ENCODE measurements around the gene TFPT.

The TFPT gene

DNA sequence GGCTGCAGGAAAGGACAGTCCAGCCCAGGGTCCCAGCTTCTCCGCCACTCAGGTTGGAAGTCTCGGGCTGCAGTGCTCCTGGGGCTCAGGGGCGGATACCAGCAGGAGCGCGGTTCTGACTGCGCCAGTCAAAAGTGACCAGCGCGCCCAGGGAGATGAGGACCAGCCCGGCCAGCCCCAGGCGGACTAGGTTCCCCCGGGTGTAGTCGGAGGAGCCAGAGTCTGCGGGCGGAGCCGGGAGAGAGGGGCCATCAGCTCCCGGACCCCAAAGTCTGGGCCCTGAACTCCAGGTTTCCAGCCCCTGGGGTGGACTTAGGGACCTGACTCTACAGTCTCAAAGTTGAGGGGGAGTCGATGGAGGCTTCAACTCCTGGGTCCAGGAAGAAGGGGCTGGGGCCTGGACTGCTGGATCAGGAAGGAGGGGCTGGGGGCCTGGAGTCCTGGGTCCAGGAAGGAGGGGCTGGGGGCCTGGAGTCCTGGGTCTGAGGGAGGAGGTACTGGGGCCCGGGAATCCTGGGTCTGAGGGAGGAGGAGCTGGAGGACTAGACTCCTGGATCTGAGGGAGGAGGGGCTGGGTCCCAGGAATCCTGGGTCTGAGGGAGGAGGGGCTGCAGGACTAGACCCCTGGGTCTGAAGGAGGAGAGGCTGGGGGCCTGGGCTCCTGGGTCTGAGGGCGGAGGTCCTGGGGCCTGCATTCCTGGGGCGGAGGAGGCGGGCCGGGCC lies 20.2 kb downstream of the TFPT start:
- Histone ChIP-seq H3K79me2 (ENCODE audit: insufficient read depth, low read length) (no peaks in the 10 kb centered on the region), H3K9me3 (ENCODE audit: insufficient read depth, low read length, severe bottlenecking) (no peaks in the 10 kb centered on the region), H3K4me1 (ENCODE audit: insufficient read depth, low read length) (no peaks in the 10 kb centered on the region), H3K27me3 (ENCODE audit: insufficient read depth, low read length, poor library complexity) (no peaks in the 10 kb centered on the region), H3K4me3 (ENCODE audit: low read depth in 1 of 2, low read length in 2 of 2) (no peak overlapping the region), H3K4me2 (ENCODE audit: insufficient read depth, low read length) (no peak overlapping the region), H2AFZ (ENCODE audit: low read depth, low read length) (no peak overlapping the region), H3K9ac (ENCODE audit: low read depth, low read length) (no peak overlapping the region), H4K20me1 (ENCODE audit: insufficient read depth, low read length) (no peaks in the 10 kb centered on the region), H3K36me3 (ENCODE audit: insufficient read depth, low read length) (no peaks in the 10 kb centered on the region), H3K27ac (ENCODE audit: low read length) (no peak overlapping the region)
- ATAC-seq (ENCODE audit: insufficient read depth, low read depth), result no peak
- no peak for DNase-seq
- TF ChIP-seq, protein P1, sequence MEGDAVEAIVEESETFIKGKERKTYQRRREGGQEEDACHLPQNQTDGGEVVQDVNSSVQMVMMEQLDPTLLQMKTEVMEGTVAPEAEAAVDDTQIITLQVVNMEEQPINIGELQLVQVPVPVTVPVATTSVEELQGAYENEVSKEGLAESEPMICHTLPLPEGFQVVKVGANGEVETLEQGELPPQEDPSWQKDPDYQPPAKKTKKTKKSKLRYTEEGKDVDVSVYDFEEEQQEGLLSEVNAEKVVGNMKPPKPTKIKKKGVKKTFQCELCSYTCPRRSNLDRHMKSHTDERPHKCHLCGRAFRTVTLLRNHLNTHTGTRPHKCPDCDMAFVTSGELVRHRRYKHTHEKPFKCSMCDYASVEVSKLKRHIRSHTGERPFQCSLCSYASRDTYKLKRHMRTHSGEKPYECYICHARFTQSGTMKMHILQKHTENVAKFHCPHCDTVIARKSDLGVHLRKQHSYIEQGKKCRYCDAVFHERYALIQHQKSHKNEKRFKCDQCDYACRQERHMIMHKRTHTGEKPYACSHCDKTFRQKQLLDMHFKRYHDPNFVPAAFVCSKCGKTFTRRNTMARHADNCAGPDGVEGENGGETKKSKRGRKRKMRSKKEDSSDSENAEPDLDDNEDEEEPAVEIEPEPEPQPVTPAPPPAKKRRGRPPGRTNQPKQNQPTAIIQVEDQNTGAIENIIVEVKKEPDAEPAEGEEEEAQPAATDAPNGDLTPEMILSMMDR (IDR thresholded peaks at IDR 0.05; ENCODE audit: borderline replicate concordance, extremely low read depth, low read length, poor library complexity, severe bottlenecking), result no peak
- no peak for TF ChIP-seq EZH2 (IDR thresholded peaks at IDR 0.05; ENCODE audit: borderline replicate concordance, low read depth, low read length, severe bottlenecking)

- Histone ChIP-seq H4K20me1 (ENCODE audit: insufficient read depth, low read length) (no peaks in the 10 kb centered on the region), H3K79me2 (ENCODE audit: insufficient read depth, low read length) (no peaks in the 10 kb centered on the region), H3K4me2 (ENCODE audit: insufficient read depth, low read length) (no peak overlapping the region), H2AFZ (ENCODE audit: low read depth, low read length) (no peak overlapping the region), H3K27me3 (ENCODE audit: insufficient read depth, low read length, poor library complexity) (no peaks in the 10 kb centered on the region), H3K9me3 (ENCODE audit: insufficient read depth, low read length, severe bottlenecking) (no peaks in the 10 kb centered on the region), H3K36me3 (ENCODE audit: insufficient read depth, low read length) (no peaks in the 10 kb centered on the region), H3K4me1 (ENCODE audit: insufficient read depth, low read length) (no peaks in the 10 kb centered on the region), H3K4me3 (ENCODE audit: low read depth in 1 of 2, low read length in 2 of 2) (no peak overlapping the region), H3K9ac (ENCODE audit: low read depth, low read length) (no peak overlapping the region), H3K27ac (ENCODE audit: low read length) (no peak overlapping the region)
- no peak for DNase-seq
- ATAC-seq (ENCODE audit: insufficient read depth, low read depth), result no peak
- no peak for TF ChIP-seq EZH2 (IDR thresholded peaks at IDR 0.05; ENCODE audit: borderline replicate concordance, low read depth, low read length, severe bottlenecking)
- TF ChIP-seq, protein P1 (IDR thresholded peaks at IDR 0.05; ENCODE audit: borderline replicate concordance, extremely low read depth, low read length, poor library complexity, severe bottlenecking), result no peak
Observed at GRCh38 chr19:54094426-54095000, 20.9 kb downstream of the TFPT start.

DNA sequence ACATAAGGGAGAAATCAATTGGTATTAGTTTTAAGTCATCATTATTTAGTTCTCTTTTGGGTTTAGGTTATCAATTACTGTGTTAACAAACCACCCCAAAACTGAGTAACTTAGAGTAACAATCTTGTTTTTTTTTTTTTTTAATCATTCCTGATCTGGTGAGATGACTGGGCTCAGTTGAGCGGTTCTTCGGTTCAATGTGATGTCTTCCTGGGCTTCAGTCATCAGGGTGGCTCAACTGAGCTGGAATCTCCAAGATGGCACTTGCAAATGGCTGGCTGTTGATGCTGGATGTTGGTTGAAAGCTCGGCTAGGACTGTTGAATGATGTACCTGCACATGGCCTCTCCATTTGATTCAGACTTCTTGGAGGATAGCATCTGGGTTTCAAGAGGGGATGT lies 31.0 kb downstream of the TFPT start:
- Histone ChIP-seq H3K9ac (ENCODE audit: low read depth, low read length) (no peak overlapping the region), H3K27me3 (ENCODE audit: insufficient read depth, low read length, poor library complexity) (no peaks in the 10 kb centered on the region), H3K79me2 (ENCODE audit: insufficient read depth, low read length) (no peaks in the 10 kb centered on the region), H3K9me3 (ENCODE audit: insufficient read depth, low read length, severe bottlenecking) (peaks cover 6% of the 10 kb centered on the region), H3K4me1 (ENCODE audit: insufficient read depth, low read length) (no peaks in the 10 kb centered on the region), H3K4me3 (ENCODE audit: low read depth in 1 of 2, low read length in 2 of 2) (no peak overlapping the region), H4K20me1 (ENCODE audit: insufficient read depth, low read length) (no peaks in the 10 kb centered on the region), H3K27ac (ENCODE audit: low read length) (no peak overlapping the region), H2AFZ (ENCODE audit: low read depth, low read length) (no peak overlapping the region), H3K4me2 (ENCODE audit: insufficient read depth, low read length) (no peak overlapping the region), H3K36me3 (ENCODE audit: insufficient read depth, low read length) (no peaks in the 10 kb centered on the region)
- TF ChIP-seq EZH2 (IDR thresholded peaks at IDR 0.05; ENCODE audit: borderline replicate concordance, low read depth, low read length, severe bottlenecking), result no peak
- TF ChIP-seq, protein P1 (IDR thresholded peaks at IDR 0.05; ENCODE audit: borderline replicate concordance, extremely low read depth, low read length, poor library complexity, severe bottlenecking), result no peak
- ATAC-seq (ENCODE audit: insufficient read depth, low read depth), result no peak
- DNase-seq, result no peak
